Epithelial cell of proximal tubule (primary cell): ENCODE measurements around the gene PIGH. TPM values are rescaled to one million over a fixed set of nuclear protein-coding genes. Genes with fewer than 3 reads are reported as not detected.

ENCODE experiments used
- DNase-seq: peaks from one replicate; pipeline ENCODE4 v3.0.0-alpha.2; 2011; ENCODE audit warnings: low read depth
- H3K4me3 ChIP-seq: 2 replicates; pipeline ENCODE4 v1.5.1; 2011; ENCODE audit warnings: low read depth, mild to moderate bottlenecking, low read length
- CTCF ChIP-seq: conservative IDR thresholded peaks from 2 replicates; pipeline ENCODE4 v1.5.1; 2012; ENCODE audit warnings: low read depth, mild to moderate bottlenecking, low read length
- total RNA-seq: library from RNA; depleted of rRNA; stranded (reverse); fragments of >200 nt; gene quantifications from 2 replicates; pipeline ENCODE4 v1.2.3, GENCODE V29; 2015

PIGH gene
- total RNA-seq, 1 donor from 2014 or later, result 13.9 TPM

- no peak for DNase-seq
- no peak overlapping the region for H3K4me3 ChIP-seq
- TF ChIP-seq CTCF, result no peak
Observed at GRCh38 chr14:67579636-67580035, 20.4 kb downstream of the PIGH start.

GRCh38 chr14:67579040-67579439 is 21.0 kb downstream of the PIGH start:
- no peak for DNase-seq
- no peak for TF ChIP-seq CTCF

GRCh38 chr14:67577909-67578749 is 21.9 kb downstream of the PIGH start:
- TF ChIP-seq CTCF, result no peak
- no peak for DNase-seq
- no peak overlapping the region for H3K4me3 ChIP-seq

More at GRCh38 chr14:67579040-67579439, 21.0 kb downstream of the PIGH start:
- no peak overlapping the region for H3K4me3 ChIP-seq

GRCh38 chr14:67577181-67577808 is 22.8 kb downstream of the PIGH start:
- no peak for DNase-seq
- H3K4me3 ChIP-seq, result no peak overlapping the region
- TF ChIP-seq CTCF, result no peak

GRCh38 chr14:67576216-67576955 is 23.7 kb downstream of the PIGH start:
- peak; percentile 5 for TF ChIP-seq CTCF
- no peak for DNase-seq

GRCh38 chr14:67575684-67576083 is 24.4 kb downstream of the PIGH start:
- DNase-seq, result no peak

More at GRCh38 chr14:67576216-67576955, 23.7 kb downstream of the PIGH start:
- H3K4me3 ChIP-seq, result no peak overlapping the region

More at GRCh38 chr14:67575684-67576083, 24.4 kb downstream of the PIGH start:
- no peak overlapping the region for H3K4me3 ChIP-seq
- TF ChIP-seq CTCF, result no peak
